Natural killer cell (primary cell): Measurements from ENCODE around the gene IL4R. TPM values are rescaled to one million over a fixed set of nuclear protein-coding genes. Genes with fewer than 3 reads are reported as not detected.

Experiments
- ATAC-seq, 3 donors: fragments of 150-1000 bp in 2 of 3; fragments of 200-7000 bp in 1 of 3; cut with Tn5 transposase; 1 replicate in 1 of 3; 2 replicates in 2 of 3; pipeline ENCODE4 v1.10.0; 2021; ENCODE audit warnings: mild to moderate bottlenecking in 2 of 3, moderate library complexity in 2 of 3
- DNase-seq, 2 donors: peaks; one replicate each; pipeline versions ENCODE4 v3.0.0 to v3.0.0-alpha.2; 2013 to 2021; ENCODE audit warnings: mixed read lengths in 1 of 2
- H3K27ac ChIP-seq: one replicate; pipeline ENCODE4 v1.5.1; 2013; ENCODE audit warnings: mild to moderate bottlenecking, low read length
- H3K27me3 ChIP-seq: one replicate; pipeline ENCODE4 v1.6.1; 2013; ENCODE audit warnings: low read length; ENCODE audit not compliant: control insufficient read depth, insufficient read depth
- H3K36me3 ChIP-seq: one replicate; pipeline ENCODE4 v1.6.1; 2013; ENCODE audit warnings: low read length; ENCODE audit not compliant: control insufficient read depth, insufficient read depth
- H3K4me1 ChIP-seq: one replicate; pipeline ENCODE4 v1.6.1; 2013; ENCODE audit warnings: low read length; ENCODE audit not compliant: control insufficient read depth, insufficient read depth
- H3K4me3 ChIP-seq: one replicate; pipeline ENCODE4 v1.5.1; 2013; ENCODE audit warnings: low read length
- H3K9me3 ChIP-seq: one replicate; pipeline ENCODE4 v1.6.1; 2013; ENCODE audit warnings: low read length; ENCODE audit not compliant: control insufficient read depth, insufficient read depth
- H3K27ac Mint-ChIP-seq, 2 donors: one replicate each; pipeline ENCODE4 v1.8.0; 2022; ENCODE audit warnings: mild to moderate bottlenecking in 2 of 2, mixed read lengths in 2 of 2, moderate library complexity in 1 of 2
- H3K27me3 Mint-ChIP-seq, 2 donors: one replicate each; pipeline ENCODE4 v1.8.0; 2022; ENCODE audit warnings: low read depth in 2 of 2, mixed read lengths in 2 of 2
- H3K36me3 Mint-ChIP-seq: one replicate; pipeline ENCODE4 v1.8.0; 2022; ENCODE audit warnings: mixed read lengths
- H3K4me1 Mint-ChIP-seq, 2 donors: one replicate each; pipeline ENCODE4 v1.8.0; 2022; ENCODE audit warnings: mixed read lengths in 2 of 2
- H3K4me3 Mint-ChIP-seq: one replicate; pipeline ENCODE4 v1.8.0; 2022; ENCODE audit warnings: mild to moderate bottlenecking, moderate library complexity, mixed read lengths
- H3K9me3 Mint-ChIP-seq, 2 donors: one replicate each; pipeline ENCODE4 v1.8.0; 2022; ENCODE audit warnings: mixed read lengths in 2 of 2
- CTCF ChIP-seq: fragments of 200-600 bp; IDR thresholded peaks from one replicate; pipeline ENCODE4 v1.8.0; 2022; ENCODE audit warnings: antibody characterized with exemption
- WGBS: methylation state at CpG from one replicate; pipeline ENCODE4 v1.1.7; 2013; ENCODE audit warnings: missing lambda C conversion rate; ENCODE audit not compliant: insufficient coverage; 5-methylcytosine and 5-hydroxymethylcytosine counted together
- intact Hi-C: fragments of 100-400 bp; cut with micrococcal nuclease; formaldehyde crosslinking; loops from one replicate; pipeline ENCODE4 v1.14.2; 2022
- total RNA-seq, 4 donors: library from RNA; stranded (reverse); fragments of 120-200 nt in 1 of 4; gene quantifications; one replicate each; pipeline versions ENCODE4 v1.2.3 to v1.2.4, GENCODE V29; 2013 to 2022

Gene IL4R
- total RNA-seq, 3 donors from 2014 or later (not counting 1 experiment from before 2014, with no cell fraction given), result 70.2 to 87.2 (median 86.0) TPM

DNA sequence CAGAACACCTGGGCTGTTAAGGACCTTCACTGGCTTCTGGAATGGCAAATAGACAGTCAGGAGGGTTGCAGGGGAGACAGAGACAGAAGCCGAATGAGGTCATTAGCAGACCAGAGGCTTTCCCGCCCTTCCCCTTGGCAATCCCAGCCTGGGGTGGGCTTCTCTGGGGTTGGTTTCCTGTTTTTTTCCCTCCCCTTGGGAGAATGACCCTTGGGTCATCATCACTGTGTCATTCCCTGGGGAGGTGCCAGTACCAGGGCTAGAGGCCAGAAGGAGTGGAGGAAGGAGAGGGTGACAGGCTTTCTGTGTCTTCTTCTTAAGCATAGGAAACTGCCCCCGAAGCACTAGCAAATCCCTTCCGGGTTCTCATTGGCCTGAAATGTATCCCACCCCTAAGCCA lies 45.3 kb downstream of the IL4R start:
- Mint-ChIP-seq H3K27ac (no peak overlapping the region), H3K36me3 (peaks cover 17% of the 10 kb centered on the region), H3K27me3 (no peaks in the 10 kb centered on the region), H3K4me1 (peaks cover 4 to 18% of the 10 kb centered on the region in 2 donors), H3K4me3 (no peak overlapping the region), H3K9me3 (no peaks in the 10 kb centered on the region)
- Histone ChIP-seq H3K27me3 (no peaks in the 10 kb centered on the region), H3K4me3 (no peak overlapping the region), H3K9me3 (no peaks in the 10 kb centered on the region), H3K27ac (no peak overlapping the region), H3K4me1 (no peaks in the 10 kb centered on the region), H3K36me3 (peaks cover 73% of the 10 kb centered on the region)
- 96% methylated on average over 4 of the region's 4 CpGs for WGBS
- DNase-seq (no peak), ATAC-seq (no peak)
- intact Hi-C loops, result no loop called here
- TF ChIP-seq CTCF, result no peak

- intact Hi-C loops, result no loop called here
- TF ChIP-seq CTCF, result no peak
- H3K4me1 ChIP-seq, result no peaks in the 10 kb centered on the region
- WGBS, result 82% methylated on average over 6 of the region's 6 CpGs
- Mint-ChIP-seq H3K4me3 (no peak overlapping the region), H3K36me3 (peaks cover 11% of the 10 kb centered on the region), H3K27ac (no peak overlapping the region), H3K9me3 (no peaks in the 10 kb centered on the region), H3K4me1 (peaks cover 0 to 14% of the 10 kb centered on the region in 2 donors), H3K27me3 (no peaks in the 10 kb centered on the region)
- no peaks in the 10 kb centered on the region for H3K27me3 ChIP-seq
- H3K9me3 ChIP-seq, result no peaks in the 10 kb centered on the region
- DNase-seq (no peak), ATAC-seq (no peak)
- peaks cover 71% of the 10 kb centered on the region for H3K36me3 ChIP-seq
- H3K27ac ChIP-seq, result no peak overlapping the region
- no peak overlapping the region for H3K4me3 ChIP-seq
Observed at GRCh38 chr16:27359615-27360014, 45.8 kb downstream of the IL4R start.

GRCh38 chr16:27361987-27362386 lies 48.2 kb downstream of the IL4R start:
- H3K36me3 Mint-ChIP-seq, result peaks cover 9% of the 10 kb centered on the region
- no peak for TF ChIP-seq CTCF
- H3K4me1 Mint-ChIP-seq, result peaks cover 0 to 13% of the 10 kb centered on the region in 2 donors
- DNase-seq (no peak), ATAC-seq (no peak)
- 97% methylated on average over 3 of the region's 3 CpGs for WGBS
- Histone ChIP-seq H3K9me3 (no peaks in the 10 kb centered on the region), H3K27ac (no peak overlapping the region), H3K4me1 (peaks cover 12% of the 10 kb centered on the region), H3K36me3 (peaks cover 55% of the 10 kb centered on the region), H3K4me3 (no peak overlapping the region), H3K27me3 (no peaks in the 10 kb centered on the region)
- peak overlapping the region in 1 of 2 donors; percentile 22 for H3K27ac Mint-ChIP-seq
- intact Hi-C loops, result no loop called here
- no peaks in the 10 kb centered on the region for H3K9me3 Mint-ChIP-seq
- H3K27me3 Mint-ChIP-seq, result no peaks in the 10 kb centered on the region
- no peak overlapping the region for H3K4me3 Mint-ChIP-seq

DNA sequence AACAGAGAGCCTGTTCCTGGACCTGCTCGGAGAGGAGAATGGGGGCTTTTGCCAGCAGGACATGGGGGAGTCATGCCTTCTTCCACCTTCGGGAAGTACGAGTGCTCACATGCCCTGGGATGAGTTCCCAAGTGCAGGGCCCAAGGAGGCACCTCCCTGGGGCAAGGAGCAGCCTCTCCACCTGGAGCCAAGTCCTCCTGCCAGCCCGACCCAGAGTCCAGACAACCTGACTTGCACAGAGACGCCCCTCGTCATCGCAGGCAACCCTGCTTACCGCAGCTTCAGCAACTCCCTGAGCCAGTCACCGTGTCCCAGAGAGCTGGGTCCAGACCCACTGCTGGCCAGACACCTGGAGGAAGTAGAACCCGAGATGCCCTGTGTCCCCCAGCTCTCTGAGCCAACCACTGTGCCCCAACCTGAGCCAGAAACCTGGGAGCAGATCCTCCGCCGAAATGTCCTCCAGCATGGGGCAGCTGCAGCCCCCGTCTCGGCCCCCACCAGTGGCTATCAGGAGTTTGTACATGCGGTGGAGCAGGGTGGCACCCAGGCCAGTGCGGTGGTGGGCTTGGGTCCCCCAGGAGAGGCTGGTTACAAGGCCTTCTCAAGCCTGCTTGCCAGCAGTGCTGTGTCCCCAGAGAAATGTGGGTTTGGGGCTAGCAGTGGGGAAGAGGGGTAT lies 48.9 kb downstream of the IL4R start:
- Histone ChIP-seq H3K36me3 (peaks cover 54% of the 10 kb centered on the region), H3K27me3 (no peaks in the 10 kb centered on the region), H3K27ac (no peak overlapping the region), H3K4me1 (peaks cover 19% of the 10 kb centered on the region), H3K9me3 (no peaks in the 10 kb centered on the region), H3K4me3 (no peak overlapping the region)
- no peaks in the 10 kb centered on the region for H3K27me3 Mint-ChIP-seq
- ATAC-seq (no peak), DNase-seq (no peak)
- intact Hi-C loops, result no loop called here
- H3K4me3 Mint-ChIP-seq, result no peak overlapping the region
- 94% methylated on average over 16 of the region's 16 CpGs for WGBS
- peaks cover 0 to 18% of the 10 kb centered on the region in 2 donors for H3K4me1 Mint-ChIP-seq
- peak overlapping the region in 1 of 2 donors; percentile 22 for H3K27ac Mint-ChIP-seq
- peaks cover 9% of the 10 kb centered on the region for H3K36me3 Mint-ChIP-seq
- no peaks in the 10 kb centered on the region for H3K9me3 Mint-ChIP-seq
- TF ChIP-seq CTCF, result no peak
